ENCODE results near the gene FBXO47. TPM values are rescaled to one million over a fixed set of nuclear protein-coding genes. Genes with fewer than 3 reads are reported as not detected.
A peak's percentile ranks its signal among the peaks of the same experiment; 100 is the strongest.

FBXO47 gene
- total RNA-seq, 2 donors from 2014 or later, result not detected

DNA sequence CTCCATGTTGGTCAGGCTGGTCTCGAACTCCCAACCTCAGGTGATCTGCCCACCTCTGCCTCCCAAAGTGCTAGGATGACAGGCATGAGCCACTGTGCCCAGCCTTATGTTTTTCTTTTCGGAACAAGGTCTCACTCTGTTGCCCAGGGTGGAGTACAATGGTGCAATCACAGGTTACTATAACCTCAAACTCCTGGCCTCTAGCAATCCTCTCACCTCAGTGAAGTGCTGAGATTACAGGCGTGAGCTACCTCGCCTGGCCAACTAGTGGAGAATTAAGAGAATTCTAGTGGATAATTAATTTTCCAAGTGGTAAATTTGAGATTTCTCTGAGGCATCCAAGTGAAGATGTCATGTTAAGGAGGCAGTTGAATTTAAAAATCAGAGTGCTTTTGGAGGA is 2.9 kb upstream of the FBXO47 start:
- no peak for ATAC-seq
- intact Hi-C loops (cut with DNase I), result no loop called here
- WGBS, 2 donors, result 45 to 62% methylated on average over 3 to 4 of the region's 4 CpGs

DNA sequence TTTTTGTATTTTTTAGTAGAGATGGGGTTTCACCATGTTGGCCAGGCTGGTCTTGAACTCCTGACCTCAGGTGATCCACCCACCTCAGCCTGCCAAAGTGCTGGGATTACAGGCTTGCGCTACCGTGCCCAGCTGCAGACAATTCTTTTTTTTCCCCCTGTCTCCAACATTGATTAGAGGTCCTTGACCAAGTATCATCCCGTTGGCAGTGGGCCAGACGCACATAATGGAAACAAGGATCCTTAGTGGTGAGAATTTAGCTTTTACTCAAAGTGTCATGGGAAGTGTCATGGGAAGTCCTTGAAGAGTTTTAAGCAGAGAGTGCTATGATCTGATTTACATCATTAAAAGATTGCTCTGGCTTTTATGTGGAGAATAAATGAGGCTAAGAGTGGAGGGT is 2.1 kb upstream of the FBXO47 start:
- H3K27me3 ChIP-seq, result no peaks in the 10 kb centered on the region
- ATAC-seq (no peak), DNase-seq (peak in 1 of 4 donors; percentile 14)
- H3K4me1 ChIP-seq, result peaks cover 13% of the 10 kb centered on the region
- H3K36me3 ChIP-seq (replicated peaks in 1 of 2; ENCODE audit: insufficient read depth in 1 of 2, low read depth in 2 of 2), result no peaks in the 10 kb centered on the region
- intact Hi-C loops (cut with DNase I), result no loop called here
- TF ChIP-seq, protein P1, sequence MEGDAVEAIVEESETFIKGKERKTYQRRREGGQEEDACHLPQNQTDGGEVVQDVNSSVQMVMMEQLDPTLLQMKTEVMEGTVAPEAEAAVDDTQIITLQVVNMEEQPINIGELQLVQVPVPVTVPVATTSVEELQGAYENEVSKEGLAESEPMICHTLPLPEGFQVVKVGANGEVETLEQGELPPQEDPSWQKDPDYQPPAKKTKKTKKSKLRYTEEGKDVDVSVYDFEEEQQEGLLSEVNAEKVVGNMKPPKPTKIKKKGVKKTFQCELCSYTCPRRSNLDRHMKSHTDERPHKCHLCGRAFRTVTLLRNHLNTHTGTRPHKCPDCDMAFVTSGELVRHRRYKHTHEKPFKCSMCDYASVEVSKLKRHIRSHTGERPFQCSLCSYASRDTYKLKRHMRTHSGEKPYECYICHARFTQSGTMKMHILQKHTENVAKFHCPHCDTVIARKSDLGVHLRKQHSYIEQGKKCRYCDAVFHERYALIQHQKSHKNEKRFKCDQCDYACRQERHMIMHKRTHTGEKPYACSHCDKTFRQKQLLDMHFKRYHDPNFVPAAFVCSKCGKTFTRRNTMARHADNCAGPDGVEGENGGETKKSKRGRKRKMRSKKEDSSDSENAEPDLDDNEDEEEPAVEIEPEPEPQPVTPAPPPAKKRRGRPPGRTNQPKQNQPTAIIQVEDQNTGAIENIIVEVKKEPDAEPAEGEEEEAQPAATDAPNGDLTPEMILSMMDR (IDR thresholded peaks at IDR 0.05), result no peak
- H3K27ac ChIP-seq, result no peak overlapping the region
- no peaks in the 10 kb centered on the region for H3K9me3 ChIP-seq
- WGBS, 2 donors, result 30 to 50% methylated on average over 4 of the region's 4 CpGs
- no peak overlapping the region for H3K4me3 ChIP-seq

More for the DNA sequence above, 2.9 kb upstream of the FBXO47 start:
- Histone ChIP-seq H3K27ac (no peak overlapping the region), H3K4me1 (peaks cover 13% of the 10 kb centered on the region), H3K4me3 (no peak overlapping the region), H3K27me3 (no peaks in the 10 kb centered on the region), H3K36me3 (replicated peaks in 1 of 2; ENCODE audit: insufficient read depth in 1 of 2, low read depth in 2 of 2) (no peaks in the 10 kb centered on the region), H3K9me3 (no peaks in the 10 kb centered on the region)
- no peak for DNase-seq
- TF ChIP-seq, protein P1 (IDR thresholded peaks at IDR 0.05), result no peak
- TF ChIP-seq POLR2A (IDR thresholded peaks at IDR 0.05), result no peak

DNA sequence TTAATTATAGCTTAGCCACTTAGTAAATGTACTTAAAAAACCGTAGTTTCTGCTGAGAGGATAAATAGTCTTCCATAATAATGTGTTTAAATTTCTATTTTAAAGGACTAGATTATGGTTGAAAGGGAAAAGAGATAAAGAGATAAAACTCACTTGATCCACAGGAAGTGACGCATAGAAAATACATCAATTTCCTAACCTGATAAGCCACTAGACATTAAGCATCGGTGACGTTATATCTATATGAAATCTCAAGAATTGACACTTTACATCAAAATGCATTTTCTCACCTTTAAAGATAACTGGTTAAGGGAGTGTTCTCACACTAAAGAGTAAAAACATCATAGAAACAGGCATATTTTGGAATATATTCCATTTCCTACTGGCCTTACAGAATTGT is 5.8 kb downstream of the FBXO47 start:
- Histone ChIP-seq H3K4me3 (no peak overlapping the region), H3K4me1 (no peaks in the 10 kb centered on the region), H3K27ac (no peak overlapping the region), H3K36me3 (replicated peaks in 1 of 2; ENCODE audit: insufficient read depth in 1 of 2, low read depth in 2 of 2) (no peaks in the 10 kb centered on the region), H3K9me3 (no peaks in the 10 kb centered on the region), H3K27me3 (no peaks in the 10 kb centered on the region)
- ATAC-seq (no peak), DNase-seq (no peak)
- 39 to 49% methylated on average over 4 of the region's 4 CpGs for WGBS, 2 donors
- TF ChIP-seq POLR2A (IDR thresholded peaks at IDR 0.05), result no peak
- TF ChIP-seq, protein P1 (IDR thresholded peaks at IDR 0.05), result no peak
- intact Hi-C loops (cut with DNase I), result no loop called here

DNA sequence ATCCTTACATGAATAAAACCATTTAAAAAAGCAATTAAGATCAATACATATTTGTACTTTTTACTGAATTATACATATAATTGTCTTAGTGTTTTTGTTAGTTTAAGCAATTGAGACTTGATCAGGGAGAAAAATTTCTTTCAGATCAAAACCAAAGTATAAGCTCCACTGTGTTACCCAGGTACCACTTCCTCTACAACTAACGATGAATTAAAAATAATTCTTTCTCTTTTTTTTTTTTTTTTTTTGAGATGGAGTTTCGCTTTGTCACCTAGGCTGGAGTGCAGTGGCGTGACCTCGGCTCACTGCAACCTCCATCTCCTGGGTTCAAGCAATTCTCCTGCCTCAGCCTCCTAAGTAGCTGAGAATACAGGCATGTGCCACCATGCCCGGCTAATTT is 6.8 kb downstream of the FBXO47 start:
- no peak for TF ChIP-seq POLR2A (IDR thresholded peaks at IDR 0.05)
- TF ChIP-seq, protein P1 (IDR thresholded peaks at IDR 0.05), result no peak
- DNase-seq, result no peak
- H3K4me3 ChIP-seq, result no peak overlapping the region
- H3K27ac ChIP-seq, result no peak overlapping the region
- WGBS, 2 donors, result 79 to 81% methylated on average over 5 of the region's 5 CpGs
- intact Hi-C loops (cut with DNase I), result no loop called here
- no peaks in the 10 kb centered on the region for H3K4me1 ChIP-seq
- no peaks in the 10 kb centered on the region for H3K36me3 ChIP-seq (replicated peaks in 1 of 2; ENCODE audit: insufficient read depth in 1 of 2, low read depth in 2 of 2)
- no peaks in the 10 kb centered on the region for H3K27me3 ChIP-seq
- no peaks in the 10 kb centered on the region for H3K9me3 ChIP-seq
- no peak for ATAC-seq

DNA sequence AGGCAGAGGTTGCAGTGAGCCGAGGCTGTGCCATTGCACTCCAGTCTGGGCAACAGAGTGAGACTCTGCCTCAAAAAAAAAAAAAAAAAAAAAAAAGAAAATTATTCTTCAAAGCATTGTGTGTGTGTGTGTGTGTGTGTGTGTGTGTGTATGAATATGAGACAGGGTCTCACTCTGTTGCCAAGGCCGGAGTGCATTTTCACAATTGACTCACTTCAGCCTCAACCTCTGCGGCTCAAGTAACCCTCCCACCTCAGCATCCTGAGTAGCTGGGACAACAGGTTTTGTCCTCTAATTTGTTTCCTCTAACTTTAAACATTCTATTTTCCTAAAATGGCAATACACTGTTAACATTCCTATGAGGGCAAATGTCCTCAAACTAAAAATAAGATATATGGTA is 7.7 kb downstream of the FBXO47 start:
- intact Hi-C loops (cut with DNase I), result no loop called here
- TF ChIP-seq, protein P1 (IDR thresholded peaks at IDR 0.05), result no peak
- TF ChIP-seq POLR2A (IDR thresholded peaks at IDR 0.05), result no peak
- no peak for ATAC-seq
- H3K27ac ChIP-seq, result no peak overlapping the region
- WGBS, 2 donors, result 63 to 86% methylated on average over 3 of the region's 3 CpGs
- no peaks in the 10 kb centered on the region for H3K27me3 ChIP-seq
- no peak for DNase-seq
- H3K4me3 ChIP-seq, result no peak overlapping the region
- no peaks in the 10 kb centered on the region for H3K9me3 ChIP-seq
- no peaks in the 10 kb centered on the region for H3K4me1 ChIP-seq
- no peaks in the 10 kb centered on the region for H3K36me3 ChIP-seq (replicated peaks in 1 of 2; ENCODE audit: insufficient read depth in 1 of 2, low read depth in 2 of 2)

Measured in body of pancreas (tissue), 4 donors.